ENCODE measurements around the gene FNDC3A.

- TF ChIP-seq CTCF (IDR thresholded peaks at IDR 0.05) (no peak), POLR2AphosphoS5 (IDR thresholded peaks at IDR 0.05; ENCODE audit: low read depth, low read length) (no peak), ELF1 (IDR thresholded peaks at IDR 0.05) (no peak), MAX (IDR thresholded peaks at IDR 0.05; ENCODE audit: low read depth) (no peak), NFIC (IDR thresholded peaks at IDR 0.05; ENCODE audit: borderline replicate concordance) (no peak)
Measured at GRCh38 chr13:49226613-49227012, 250.9 kb downstream of the FNDC3A start.

All from SK-N-SH (cell line).